HepG2 (cell line): Measurements from ENCODE around the gene FNDC4. TPM values are rescaled to one million over a fixed set of nuclear protein-coding genes. Genes with fewer than 3 reads are reported as not detected.

ENCODE experiments used
- ATAC-seq: fragments of 200-7000 bp; cut with Tn5 transposase; 3 replicates; pipeline ENCODE4 v1.9.1; 2020; ENCODE audit warnings: mild to moderate bottlenecking, moderate library complexity
- BruUV-seq: library from RNA; stranded (reverse); fragments of 400-500 nt; replicated peaks from 2 replicates; lab custom pipeline; 2021; lab: Mats Ljungman, UMichigan
- CTCF ChIA-PET: fragments of 300-600 bp; formaldehyde crosslinking; extraction: SDS; loops from one replicate; lab custom pipeline; 2021; ENCODE audit warnings: low total read pairs, inconsistent platforms, low intra/inter-chr PET ratio; lab: Yijun Ruan, JAX
- POLR2A ChIA-PET: fragments of 350-600 bp; sonication (Branson Sonifier 250); formaldehyde crosslinking; loops from one replicate; lab custom pipeline; 2020; ENCODE audit warnings: antibody characterized with exemption, inconsistent platforms; lab: Yijun Ruan, JAX
- DNase-seq: peaks from one replicate; pipeline ENCODE4 v3.0.0-alpha.2; 2015; ENCODE audit warnings: low spot score
- FAIRE-seq: peaks from 3 replicates; lab custom pipeline; 2011; peaks lifted over from hg19 to GRCh38; lab: Jason Lieb, UNC
- H2AFZ ChIP-seq: one replicate; pipeline ENCODE4 v1.6.1; 2011; ENCODE audit warnings: low read length, inconsistent platforms
- H3K27ac ChIP-seq: fragments of 300-600 bp; 3 replicates; pipeline ENCODE4 v1.8.0; 2011; ENCODE audit warnings: mixed run types, mild to moderate bottlenecking, mixed read lengths, low read length, inconsistent platforms; ENCODE audit not compliant: insufficient read depth; ENCODE audit errors: extremely low read length
- H3K27me3 ChIP-seq, 2 experiments: fragments of 200-600 bp in 1 of 2; 2 replicates in 1 of 2; 3 replicates in 1 of 2; pipeline versions ENCODE4 v1.6.0 to v1.8.0; 2011; ENCODE audit warnings: low read length in 2 of 2, mild to moderate bottlenecking in 2 of 2, moderate library complexity in 2 of 2, inconsistent platforms in 1 of 2; ENCODE audit not compliant: insufficient read depth in 2 of 2, control insufficient read depth in 1 of 2
- H3K36me3 ChIP-seq, 2 experiments: fragments of 200-600 bp in 1 of 2; replicated peaks in 1 of 2; 2 replicates in 1 of 2; 3 replicates in 1 of 2; pipeline versions ENCODE4 v1.5.1 to v1.8.0; 2011; ENCODE audit warnings: low read length in 2 of 2, inconsistent platforms in 1 of 2; ENCODE audit not compliant: insufficient read depth in 2 of 2, control insufficient read depth in 1 of 2
- H3K4me1 ChIP-seq: 2 replicates; pipeline ENCODE4 v1.5.1; 2012; ENCODE audit warnings: low read length, inconsistent platforms; ENCODE audit not compliant: insufficient read depth
- H3K4me2 ChIP-seq: 2 replicates; pipeline ENCODE4 v1.6.0; 2011; ENCODE audit warnings: low read depth, low read length, inconsistent platforms
- H3K4me3 ChIP-seq, 3 experiments: fragments of 200-600 bp in 1 of 3; sonication (generic), shearing (Covaris generic) in 1 of 3; replicated peaks in 1 of 3; 2 replicates each; pipeline ENCODE4 v1.5.1; 2011 to 2016; ENCODE audit warnings: low read length in 3 of 3, inconsistent platforms in 2 of 3, low read depth in 2 of 3, mild to moderate bottlenecking in 2 of 3, control low read depth in 1 of 3, mixed read lengths in 1 of 3; ENCODE audit not compliant: insufficient read depth in 1 of 3
- H3K79me2 ChIP-seq: one replicate; pipeline ENCODE4 v1.6.1; 2011; ENCODE audit warnings: low read length, inconsistent platforms; ENCODE audit not compliant: insufficient read depth
- H3K9ac ChIP-seq: 2 replicates; pipeline ENCODE4 v1.6.0; 2011; ENCODE audit warnings: mild to moderate bottlenecking, low read depth, low read length, inconsistent platforms; ENCODE audit not compliant: insufficient read depth
- H3K9me3 ChIP-seq: 2 replicates; pipeline ENCODE4 v1.5.1; 2012; ENCODE audit warnings: mild to moderate bottlenecking, low read length
- H4K20me1 ChIP-seq: 2 replicates; pipeline ENCODE4 v1.6.0; 2011; ENCODE audit warnings: inconsistent platforms, mild to moderate bottlenecking, low read length, moderate library complexity; ENCODE audit not compliant: insufficient read depth
- NR1H2 ChIP-seq: sonication (generic); formaldehyde crosslinking; IDR thresholded peaks from 2 replicates; pipeline ENCODE4 v1.8.1; 2022; ENCODE audit warnings: low read depth, missing genetic modification reagents, borderline replicate concordance
- POLR2AphosphoS2 ChIP-seq: IDR thresholded peaks from 2 replicates; pipeline ENCODE4 v1.6.1; 2011; ENCODE audit warnings: low read depth, low read length, improper control_type of control experiment
- POLR2AphosphoS5 ChIP-seq: IDR thresholded peaks from 2 replicates; pipeline ENCODE4 v1.6.1; 2012; ENCODE audit warnings: low read depth, low read length
- SKIL ChIP-seq: sonication (generic); formaldehyde crosslinking; IDR thresholded peaks from 2 replicates; pipeline ENCODE4 v1.8.0; 2022; ENCODE audit warnings: missing genetic modification reagents, mild to moderate bottlenecking, moderate library complexity, borderline replicate concordance
- STAG1 ChIP-seq: sonication (generic); formaldehyde crosslinking; IDR thresholded peaks from 2 replicates; pipeline ENCODE4 v1.4.0; 2020; ENCODE audit warnings: missing genetic modification reagents
- ZBTB7A ChIP-seq: sonication (generic); formaldehyde crosslinking; IDR thresholded peaks from 2 replicates; pipeline ENCODE4 v1.8.0; 2022; ENCODE audit warnings: mild to moderate bottlenecking, missing genetic modification reagents
- ZNF83 ChIP-seq: sonication (generic); formaldehyde crosslinking; IDR thresholded peaks from 2 replicates; pipeline ENCODE4 v1.4.0; 2020; ENCODE audit warnings: missing genetic modification reagents, mild to moderate bottlenecking, borderline replicate concordance
- ZNF850 ChIP-seq: sonication (generic); formaldehyde crosslinking; conservative IDR thresholded peaks from 2 replicates; pipeline ENCODE4 v1.9.0; 2021; ENCODE audit warnings: mild to moderate bottlenecking, missing genetic modification reagents
- ZSCAN25 ChIP-seq: sonication (generic); formaldehyde crosslinking; IDR thresholded peaks from 2 replicates; pipeline ENCODE4 v1.8.0; 2022; ENCODE audit warnings: mild to moderate bottlenecking, missing genetic modification reagents
- WGBS: methylation state at CpG from one replicate; pipeline ENCODE4 v1.1.6; 2017; ENCODE audit warnings: low lambda C conversion rate; 5-methylcytosine and 5-hydroxymethylcytosine counted together
- in situ Hi-C: cut with HindIII; loops from 2 replicates; pipeline ENCODE4 v1.10.0; 2017; ENCODE audit warnings: low pct_unique_long_range_greater_than_20kb; ENCODE audit not compliant: extremely low pct_ligation_motif_present
- intact Hi-C: fragments of 100-400 bp; cut with micrococcal nuclease; formaldehyde crosslinking; loops from one replicate; pipeline ENCODE4 v1.10.0; 2022; ENCODE audit not compliant: unreplicated experiment
- polyA plus RNA-seq, 8 experiments: library from polyadenylated mRNA; depleted of rRNA in 3 of 8; stranded (reverse) in 7 of 8; unstranded in 1 of 8; fragments of >200 nt; fragmentation: Illumina TruSeq in 4 of 8; extraction: Trizol in 4 of 8; gene quantifications; 2 replicates each; pipeline versions ENCODE4 v1.2.1 to v1.2.3, GENCODE V29; 2011 to 2016; ENCODE audit warnings: low read depth in 4 of 8, missing spikeins in 1 of 8, mixed read lengths in 1 of 8; ENCODE audit not compliant: insufficient read depth in 1 of 8
- total RNA-seq, 5 experiments: library from RNA; depleted of rRNA; stranded (reverse); fragments of >200 nt; fragmentation: Illumina TruSeq; extraction: Trizol; gene quantifications; 2 replicates each; pipeline ENCODE4 v1.2.3, GENCODE V29; 2016; ENCODE audit warnings: low read depth in 1 of 5
- TF ChIP-seq, protein P1 (sequence below): sonication (generic); formaldehyde crosslinking; IDR thresholded peaks from 2 replicates; pipeline ENCODE4 v1.8.1; 2023; ENCODE audit warnings: mild to moderate bottlenecking, moderate library complexity, missing genetic modification reagents
- TF ChIP-seq, protein P2 (sequence below): sonication (generic); formaldehyde crosslinking; IDR thresholded peaks from 2 replicates; pipeline ENCODE4 v1.8.0; 2022; ENCODE audit warnings: mild to moderate bottlenecking, missing genetic modification reagents; ENCODE audit not compliant: insufficient replicate concordance
- TF ChIP-seq, protein P3 (sequence below): sonication (generic); formaldehyde crosslinking; IDR thresholded peaks from 2 replicates; pipeline ENCODE4 v1.5.1; 2020; ENCODE audit warnings: missing genetic modification reagents, mild to moderate bottlenecking, borderline replicate concordance
- TF ChIP-seq, protein P4 (sequence below): sonication (generic); formaldehyde crosslinking; IDR thresholded peaks from 2 replicates; pipeline ENCODE4 v1.5.0; 2020; ENCODE audit warnings: missing genetic modification reagents

The FNDC4 gene
- total and polyA plus RNA-seq, 2 of the 13 experiments (the other 11 are each of a cell fraction or from before 2014, with no cell fraction given), result 9.0 to 17.4 TPM

DNA sequence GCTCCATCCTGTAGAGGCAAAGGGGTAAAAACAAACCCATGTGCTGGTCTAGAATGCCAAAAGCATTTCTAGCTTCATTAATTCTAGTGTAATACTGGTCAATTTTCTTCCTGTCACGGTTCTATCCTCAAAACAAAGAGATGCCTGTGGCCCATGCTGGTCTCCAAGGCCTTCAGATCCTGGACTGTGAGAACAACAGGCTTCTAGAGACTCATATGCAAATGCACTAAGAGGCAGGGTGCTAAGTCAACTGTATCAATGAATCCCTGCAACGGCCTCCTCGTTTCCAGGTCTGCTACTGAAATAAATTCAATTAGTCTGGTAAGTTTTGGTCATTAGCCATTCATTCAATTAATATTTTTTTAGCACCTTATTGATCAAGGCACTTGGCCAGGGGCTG is 9.5 kb downstream of the FNDC4 start:
- TF ChIP-seq, protein P1, sequence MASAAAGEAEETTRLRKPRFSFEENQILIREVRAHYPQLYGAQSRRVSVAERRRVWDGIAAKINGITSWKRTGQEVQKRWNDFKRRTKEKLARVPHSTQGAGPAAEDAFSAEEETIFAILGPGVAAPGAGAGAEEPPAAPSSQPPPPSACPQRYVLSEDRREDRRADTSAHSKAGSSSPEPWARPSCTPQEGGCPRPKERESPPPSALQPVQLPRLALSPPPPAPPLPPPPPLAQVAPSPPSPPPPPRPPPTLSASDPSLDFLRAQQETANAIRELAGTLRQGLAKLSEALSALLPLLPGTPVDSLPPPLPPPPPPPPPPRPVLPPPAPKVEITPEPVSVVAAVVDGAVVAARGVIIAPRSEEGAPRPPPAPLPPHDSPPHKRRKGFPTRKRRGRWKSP (CRISPR knock-in tag), result no peak
- TF ChIP-seq NR1H2 (no peak), ZSCAN25 (no peak), STAG1 (CRISPR knock-in tag) (no peak), ZNF850 (CRISPR knock-in tag) (no peak), POLR2AphosphoS2 (no peak), ZNF83 (CRISPR knock-in tag) (no peak), POLR2AphosphoS5 (no peak), SKIL (CRISPR knock-in tag) (no peak), ZBTB7A (CRISPR knock-in tag) (no peak)
- TF ChIP-seq, protein P2, sequence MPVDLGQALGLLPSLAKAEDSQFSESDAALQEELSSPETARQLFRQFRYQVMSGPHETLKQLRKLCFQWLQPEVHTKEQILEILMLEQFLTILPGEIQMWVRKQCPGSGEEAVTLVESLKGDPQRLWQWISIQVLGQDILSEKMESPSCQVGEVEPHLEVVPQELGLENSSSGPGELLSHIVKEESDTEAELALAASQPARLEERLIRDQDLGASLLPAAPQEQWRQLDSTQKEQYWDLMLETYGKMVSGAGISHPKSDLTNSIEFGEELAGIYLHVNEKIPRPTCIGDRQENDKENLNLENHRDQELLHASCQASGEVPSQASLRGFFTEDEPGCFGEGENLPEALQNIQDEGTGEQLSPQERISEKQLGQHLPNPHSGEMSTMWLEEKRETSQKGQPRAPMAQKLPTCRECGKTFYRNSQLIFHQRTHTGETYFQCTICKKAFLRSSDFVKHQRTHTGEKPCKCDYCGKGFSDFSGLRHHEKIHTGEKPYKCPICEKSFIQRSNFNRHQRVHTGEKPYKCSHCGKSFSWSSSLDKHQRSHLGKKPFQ, result no peak
- TF ChIP-seq, protein P3, sequence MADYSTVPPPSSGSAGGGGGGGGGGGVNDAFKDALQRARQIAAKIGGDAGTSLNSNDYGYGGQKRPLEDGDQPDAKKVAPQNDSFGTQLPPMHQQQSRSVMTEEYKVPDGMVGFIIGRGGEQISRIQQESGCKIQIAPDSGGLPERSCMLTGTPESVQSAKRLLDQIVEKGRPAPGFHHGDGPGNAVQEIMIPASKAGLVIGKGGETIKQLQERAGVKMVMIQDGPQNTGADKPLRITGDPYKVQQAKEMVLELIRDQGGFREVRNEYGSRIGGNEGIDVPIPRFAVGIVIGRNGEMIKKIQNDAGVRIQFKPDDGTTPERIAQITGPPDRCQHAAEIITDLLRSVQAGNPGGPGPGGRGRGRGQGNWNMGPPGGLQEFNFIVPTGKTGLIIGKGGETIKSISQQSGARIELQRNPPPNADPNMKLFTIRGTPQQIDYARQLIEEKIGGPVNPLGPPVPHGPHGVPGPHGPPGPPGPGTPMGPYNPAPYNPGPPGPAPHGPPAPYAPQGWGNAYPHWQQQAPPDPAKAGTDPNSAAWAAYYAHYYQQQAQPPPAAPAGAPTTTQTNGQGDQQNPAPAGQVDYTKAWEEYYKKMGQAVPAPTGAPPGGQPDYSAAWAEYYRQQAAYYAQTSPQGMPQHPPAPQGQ (CRISPR knock-in tag), result no peak
- TF ChIP-seq, protein P4, sequence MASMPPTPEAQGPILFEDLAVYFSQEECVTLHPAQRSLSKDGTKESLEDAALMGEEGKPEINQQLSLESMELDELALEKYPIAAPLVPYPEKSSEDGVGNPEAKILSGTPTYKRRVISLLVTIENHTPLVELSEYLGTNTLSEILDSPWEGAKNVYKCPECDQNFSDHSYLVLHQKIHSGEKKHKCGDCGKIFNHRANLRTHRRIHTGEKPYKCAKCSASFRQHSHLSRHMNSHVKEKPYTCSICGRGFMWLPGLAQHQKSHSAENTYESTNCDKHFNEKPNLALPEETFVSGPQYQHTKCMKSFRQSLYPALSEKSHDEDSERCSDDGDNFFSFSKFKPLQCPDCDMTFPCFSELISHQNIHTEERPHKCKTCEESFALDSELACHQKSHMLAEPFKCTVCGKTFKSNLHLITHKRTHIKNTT, result no peak
- Histone ChIP-seq H3K4me1 (peaks cover 26% of the 10 kb centered on the region), H2AFZ (no peak overlapping the region), H3K9ac (no peak overlapping the region), H3K4me2 (no peak overlapping the region), H3K9me3 (no peaks in the 10 kb centered on the region), H3K4me3 (no peak overlapping the region), H3K27me3 (no peaks in the 10 kb centered on the region; a peak in 1 of 5 replicates), H4K20me1 (no peaks in the 10 kb centered on the region), H3K79me2 (no peaks in the 10 kb centered on the region), H3K27ac (no peak overlapping the region), H3K36me3 (peaks cover 14 to 21% of the 10 kb centered on the region in 2 experiments; a peak in 4 of 5 replicates)
- BruUV-seq, result no TSS peak
- no peak for ATAC-seq
- no peak for FAIRE-seq
- CTCF ChIA-PET, result no interaction called here
- 73% methylated on average over 3 of the region's 3 CpGs for WGBS
- no peak for DNase-seq
- intact Hi-C loops (no loop called here), in situ Hi-C loops (no loop called here)
- POLR2A ChIA-PET, result no interaction called here
